ENCODE results near the gene STRIP2.

DNA sequence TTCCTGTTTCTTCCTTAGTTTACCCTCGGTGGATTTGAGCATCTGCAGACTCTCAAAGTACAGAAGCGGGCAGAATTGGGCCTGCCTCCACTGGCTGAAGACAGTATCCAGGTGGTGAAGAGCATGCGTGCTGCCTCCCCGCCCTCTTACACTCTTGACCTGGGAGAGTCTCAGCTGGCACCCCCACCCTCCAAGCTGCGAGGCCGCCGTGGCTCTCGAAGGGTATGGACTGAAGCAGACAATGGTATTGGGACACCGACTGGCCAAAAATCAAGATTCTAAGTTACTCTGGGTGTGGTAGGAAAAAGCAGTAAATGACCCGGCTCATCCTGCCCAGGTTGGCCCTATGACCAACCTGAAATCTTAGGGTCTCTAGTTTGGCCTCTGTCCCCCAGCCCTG lies 22.2 kb downstream of the STRIP2 start:
- TF ChIP-seq, protein P1, sequence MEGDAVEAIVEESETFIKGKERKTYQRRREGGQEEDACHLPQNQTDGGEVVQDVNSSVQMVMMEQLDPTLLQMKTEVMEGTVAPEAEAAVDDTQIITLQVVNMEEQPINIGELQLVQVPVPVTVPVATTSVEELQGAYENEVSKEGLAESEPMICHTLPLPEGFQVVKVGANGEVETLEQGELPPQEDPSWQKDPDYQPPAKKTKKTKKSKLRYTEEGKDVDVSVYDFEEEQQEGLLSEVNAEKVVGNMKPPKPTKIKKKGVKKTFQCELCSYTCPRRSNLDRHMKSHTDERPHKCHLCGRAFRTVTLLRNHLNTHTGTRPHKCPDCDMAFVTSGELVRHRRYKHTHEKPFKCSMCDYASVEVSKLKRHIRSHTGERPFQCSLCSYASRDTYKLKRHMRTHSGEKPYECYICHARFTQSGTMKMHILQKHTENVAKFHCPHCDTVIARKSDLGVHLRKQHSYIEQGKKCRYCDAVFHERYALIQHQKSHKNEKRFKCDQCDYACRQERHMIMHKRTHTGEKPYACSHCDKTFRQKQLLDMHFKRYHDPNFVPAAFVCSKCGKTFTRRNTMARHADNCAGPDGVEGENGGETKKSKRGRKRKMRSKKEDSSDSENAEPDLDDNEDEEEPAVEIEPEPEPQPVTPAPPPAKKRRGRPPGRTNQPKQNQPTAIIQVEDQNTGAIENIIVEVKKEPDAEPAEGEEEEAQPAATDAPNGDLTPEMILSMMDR (IDR thresholded peaks at IDR 0.05): no peak
- TF ChIP-seq POLR2AphosphoS5 (IDR thresholded peaks at IDR 0.05; ENCODE audit: low read depth, low read length) (no peak), SIN3A (IDR thresholded peaks at IDR 0.05; ENCODE audit: borderline replicate concordance, insufficient read depth, low read depth, low read length) (no peak)
- TF ChIP-seq, protein P2, sequence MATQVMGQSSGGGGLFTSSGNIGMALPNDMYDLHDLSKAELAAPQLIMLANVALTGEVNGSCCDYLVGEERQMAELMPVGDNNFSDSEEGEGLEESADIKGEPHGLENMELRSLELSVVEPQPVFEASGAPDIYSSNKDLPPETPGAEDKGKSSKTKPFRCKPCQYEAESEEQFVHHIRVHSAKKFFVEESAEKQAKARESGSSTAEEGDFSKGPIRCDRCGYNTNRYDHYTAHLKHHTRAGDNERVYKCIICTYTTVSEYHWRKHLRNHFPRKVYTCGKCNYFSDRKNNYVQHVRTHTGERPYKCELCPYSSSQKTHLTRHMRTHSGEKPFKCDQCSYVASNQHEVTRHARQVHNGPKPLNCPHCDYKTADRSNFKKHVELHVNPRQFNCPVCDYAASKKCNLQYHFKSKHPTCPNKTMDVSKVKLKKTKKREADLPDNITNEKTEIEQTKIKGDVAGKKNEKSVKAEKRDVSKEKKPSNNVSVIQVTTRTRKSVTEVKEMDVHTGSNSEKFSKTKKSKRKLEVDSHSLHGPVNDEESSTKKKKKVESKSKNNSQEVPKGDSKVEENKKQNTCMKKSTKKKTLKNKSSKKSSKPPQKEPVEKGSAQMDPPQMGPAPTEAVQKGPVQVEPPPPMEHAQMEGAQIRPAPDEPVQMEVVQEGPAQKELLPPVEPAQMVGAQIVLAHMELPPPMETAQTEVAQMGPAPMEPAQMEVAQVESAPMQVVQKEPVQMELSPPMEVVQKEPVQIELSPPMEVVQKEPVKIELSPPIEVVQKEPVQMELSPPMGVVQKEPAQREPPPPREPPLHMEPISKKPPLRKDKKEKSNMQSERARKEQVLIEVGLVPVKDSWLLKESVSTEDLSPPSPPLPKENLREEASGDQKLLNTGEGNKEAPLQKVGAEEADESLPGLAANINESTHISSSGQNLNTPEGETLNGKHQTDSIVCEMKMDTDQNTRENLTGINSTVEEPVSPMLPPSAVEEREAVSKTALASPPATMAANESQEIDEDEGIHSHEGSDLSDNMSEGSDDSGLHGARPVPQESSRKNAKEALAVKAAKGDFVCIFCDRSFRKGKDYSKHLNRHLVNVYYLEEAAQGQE (IDR thresholded peaks at IDR 0.05; ENCODE audit: insufficient read depth in 1 of 2, low read depth in 2 of 2, low read length in 1 of 2): no peak

Measured in Panc1 (cell line).